Activated CD4-positive, alpha-beta T cell treated with anti-CD3 and anti-CD28 coated beads, Interleukin-2, amount 10 ng/mL, durations not matched to agents 7 days and 5 days (primary cell): ENCODE results near the gene EP400. TPM values are rescaled to one million over a fixed set of nuclear protein-coding genes. Genes with fewer than 3 reads are reported as not detected.
"Not testable (repeated sequence)": the region's sequence is repeated elsewhere in the genome, so short reads cannot be mapped to it uniquely, and the experiment has no call there.

Experiments used
- CTCF ChIA-PET: fragments of 350-600 bp; sonication (Branson Sonifier 250); formaldehyde crosslinking; loops from one replicate; lab custom pipeline; 2021; ENCODE audit warnings: antibody characterized with exemption; lab: Charles Lee
- POLR2A ChIA-PET: fragments of 350-600 bp; sonication (Branson Sonifier 250); formaldehyde crosslinking; loops from one replicate; lab custom pipeline; 2021; ENCODE audit warnings: antibody characterized with exemption; lab: Charles Lee
- DNase-seq: peaks from one replicate; pipeline ENCODE4 v3.0.0-alpha.2; 2020
- H3K27ac Mint-ChIP-seq: one replicate; pipeline ENCODE4 v1.8.0; 2021; ENCODE audit warnings: mild to moderate bottlenecking, moderate library complexity, mixed read lengths
- H3K27me3 Mint-ChIP-seq: one replicate; pipeline ENCODE4 v1.8.0; 2021; ENCODE audit warnings: mixed read lengths
- H3K36me3 Mint-ChIP-seq: one replicate; pipeline ENCODE4 v1.8.0; 2021; ENCODE audit warnings: low read depth, mixed read lengths
- H3K4me1 Mint-ChIP-seq: one replicate; pipeline ENCODE4 v1.8.0; 2021; ENCODE audit warnings: mixed read lengths
- H3K4me3 Mint-ChIP-seq: one replicate; pipeline ENCODE4 v1.8.0; 2021; ENCODE audit warnings: mild to moderate bottlenecking, moderate library complexity, mixed read lengths
- H3K9me3 Mint-ChIP-seq: one replicate; pipeline ENCODE4 v1.8.0; 2021; ENCODE audit warnings: mixed read lengths
- total RNA-seq, 2 experiments: library from RNA; stranded (reverse); gene quantifications; one replicate each; pipeline ENCODE4 v1.2.3, GENCODE V29; 2021

Gene EP400
- total RNA-seq, 2 experiments from 2014 or later, result 53.9 to 57.0 TPM

- POLR2A ChIA-PET, result no interaction called here
- Mint-ChIP-seq H3K4me1 (no peaks in the 10 kb centered on the region), H3K9me3 (no peaks in the 10 kb centered on the region), H3K27me3 (no peaks in the 10 kb centered on the region), H3K36me3 (peaks cover 6% of the 10 kb centered on the region), H3K27ac (no peak overlapping the region), H3K4me3 (no peak overlapping the region)
- CTCF ChIA-PET, result interaction anchor here (1.5 kb wide), 1 partner anchor 51 kb away, joined by 4 read pairs; no protein-coding TSS in a partner anchor
- DNase-seq, result no peak
Observed at GRCh38 chr12:132102297-132102696, 152.6 kb downstream of the EP400 start.

GRCh38 chr12:132103072-132103471 lies 153.3 kb downstream of the EP400 start:
- CTCF ChIA-PET, result interaction anchor here (1.5 kb wide), 1 partner anchor 50 kb away, joined by 4 read pairs; no protein-coding TSS in a partner anchor
- H3K36me3 Mint-ChIP-seq, POLR2A ChIA-PET, H3K4me1 Mint-ChIP-seq, DNase-seq, H3K27ac Mint-ChIP-seq, H3K27me3 Mint-ChIP-seq, H3K4me3 Mint-ChIP-seq, H3K9me3 Mint-ChIP-seq: not testable (repeated sequence)

- H3K4me1 Mint-ChIP-seq, result no peaks in the 10 kb centered on the region
- H3K27ac Mint-ChIP-seq, result no peak overlapping the region
- H3K27me3 Mint-ChIP-seq, result no peaks in the 10 kb centered on the region
- CTCF ChIA-PET, result interaction anchor here (1.5 kb wide), 1 partner anchor 50 kb away, joined by 4 read pairs; no protein-coding TSS in a partner anchor
- no peaks in the 10 kb centered on the region for H3K9me3 Mint-ChIP-seq
- POLR2A ChIA-PET, result no interaction called here
- DNase-seq, result no peak
- H3K36me3 Mint-ChIP-seq, result peaks cover 3% of the 10 kb centered on the region
- H3K4me3 Mint-ChIP-seq, result no peak overlapping the region
Observed at GRCh38 chr12:132103542-132104308, 154.0 kb downstream of the EP400 start.

- Mint-ChIP-seq H3K4me1 (no peaks in the 10 kb centered on the region), H3K36me3 (peaks cover 5% of the 10 kb centered on the region), H3K27ac (no peak overlapping the region), H3K4me3 (no peak overlapping the region), H3K27me3 (no peaks in the 10 kb centered on the region), H3K9me3 (no peaks in the 10 kb centered on the region)
- CTCF ChIA-PET, result no interaction called here
- DNase-seq, result no peak
- POLR2A ChIA-PET, result no interaction called here
Observed at GRCh38 chr12:132105467-132105866, 155.7 kb downstream of the EP400 start.

- Mint-ChIP-seq H3K4me3 (no peak overlapping the region), H3K9me3 (no peaks in the 10 kb centered on the region), H3K4me1 (no peaks in the 10 kb centered on the region), H3K27ac (no peak overlapping the region), H3K36me3 (peaks cover 5% of the 10 kb centered on the region), H3K27me3 (no peaks in the 10 kb centered on the region)
- POLR2A ChIA-PET, result no interaction called here
- no peak for DNase-seq
- CTCF ChIA-PET, result interaction anchor here (0.9 kb wide), 1 partner anchor 12 kb away, joined by 3 read pairs; no protein-coding TSS in a partner anchor
Observed at GRCh38 chr12:132106921-132107320, 157.2 kb downstream of the EP400 start.

- Mint-ChIP-seq H3K27ac (no peak overlapping the region), H3K4me3 (no peak overlapping the region), H3K36me3 (peaks cover 5% of the 10 kb centered on the region), H3K27me3 (no peaks in the 10 kb centered on the region), H3K9me3 (no peaks in the 10 kb centered on the region), H3K4me1 (no peaks in the 10 kb centered on the region)
- DNase-seq, result no peak
- CTCF ChIA-PET, result no interaction called here
- POLR2A ChIA-PET, result no interaction called here
Observed at GRCh38 chr12:132108211-132108832, 158.6 kb downstream of the EP400 start.

- DNase-seq, result no peak
- Mint-ChIP-seq H3K27me3 (no peaks in the 10 kb centered on the region), H3K27ac (peak overlapping the region; percentile 57), H3K9me3 (no peaks in the 10 kb centered on the region), H3K36me3 (peaks cover 5% of the 10 kb centered on the region), H3K4me3 (no peak overlapping the region), H3K4me1 (no peaks in the 10 kb centered on the region)
- ChIA-PET POLR2A (no interaction called here), CTCF (no interaction called here)
Observed at GRCh38 chr12:132109741-132110140, 160.0 kb downstream of the EP400 start.

- ChIA-PET POLR2A (no interaction called here), CTCF (no interaction called here)
- no peak for DNase-seq
- H3K27ac Mint-ChIP-seq, result no peak overlapping the region
- no peaks in the 10 kb centered on the region for H3K27me3 Mint-ChIP-seq
- H3K36me3 Mint-ChIP-seq, result peaks cover 5% of the 10 kb centered on the region
- no peaks in the 10 kb centered on the region for H3K4me1 Mint-ChIP-seq
- H3K4me3 Mint-ChIP-seq, result no peak overlapping the region
- H3K9me3 Mint-ChIP-seq, result no peaks in the 10 kb centered on the region
Observed at GRCh38 chr12:132110677-132111076, 160.9 kb downstream of the EP400 start.

GRCh38 chr12:132111654-132112304 lies 162.0 kb downstream of the EP400 start:
- DNase-seq, result no peak
- Mint-ChIP-seq H3K27ac (no peak overlapping the region), H3K27me3 (no peaks in the 10 kb centered on the region), H3K4me1 (no peaks in the 10 kb centered on the region), H3K36me3 (peaks cover 5% of the 10 kb centered on the region), H3K4me3 (no peak overlapping the region), H3K9me3 (no peaks in the 10 kb centered on the region)
- POLR2A ChIA-PET, result no interaction called here
- CTCF ChIA-PET, result interaction anchor here (1.5 kb wide), 1 partner anchor 42 kb away, joined by 3 read pairs; no protein-coding TSS in a partner anchor

GRCh38 chr12:132114667-132115066 lies 164.9 kb downstream of the EP400 start:
- CTCF ChIA-PET, result no interaction called here
- no peaks in the 10 kb centered on the region for H3K9me3 Mint-ChIP-seq
- no peak overlapping the region for H3K4me3 Mint-ChIP-seq
- no peaks in the 10 kb centered on the region for H3K4me1 Mint-ChIP-seq
- POLR2A ChIA-PET, result no interaction called here
- no peaks in the 10 kb centered on the region for H3K27me3 Mint-ChIP-seq
- no peak for DNase-seq
- no peak overlapping the region for H3K27ac Mint-ChIP-seq
- H3K36me3 Mint-ChIP-seq, result peaks cover 4% of the 10 kb centered on the region

- no peaks in the 10 kb centered on the region for H3K36me3 Mint-ChIP-seq
- no peak for DNase-seq
- CTCF ChIA-PET, result no interaction called here
Observed at GRCh38 chr12:132115500-132115899, 165.8 kb downstream of the EP400 start.

GRCh38 chr12:132116709-132117557 lies 167.2 kb downstream of the EP400 start:
- Mint-ChIP-seq H3K36me3 (no peaks in the 10 kb centered on the region), H3K9me3 (no peaks in the 10 kb centered on the region), H3K27me3 (no peaks in the 10 kb centered on the region), H3K4me1 (no peaks in the 10 kb centered on the region), H3K4me3 (no peak overlapping the region), H3K27ac (no peak overlapping the region)
- CTCF ChIA-PET, result interaction anchor here (0.6 kb wide), 1 partner anchor 69 kb away, joined by 4 read pairs; no protein-coding TSS in a partner anchor
- POLR2A ChIA-PET, result no interaction called here
- no peak for DNase-seq

More at GRCh38 chr12:132115500-132115899, 165.8 kb downstream of the EP400 start:
- no peak overlapping the region for H3K4me3 Mint-ChIP-seq
- no peaks in the 10 kb centered on the region for H3K9me3 Mint-ChIP-seq
- no peaks in the 10 kb centered on the region for H3K4me1 Mint-ChIP-seq
- no peaks in the 10 kb centered on the region for H3K27me3 Mint-ChIP-seq
- POLR2A ChIA-PET, result no interaction called here
- no peak overlapping the region for H3K27ac Mint-ChIP-seq
